ENCODE data around the gene KRTAP2-1.

GRCh38 chr17:41009301-41009760 lies 37.8 kb downstream of the KRTAP2-1 start:
- TF ChIP-seq EP300 (IDR thresholded peaks at IDR 0.05) (no peak), CTCF (IDR thresholded peaks at IDR 0.05) (no peak), POLR2A (IDR thresholded peaks at IDR 0.05) (no peak)

All from tibial nerve (tissue), 4 donors.